K562 (cell line): ENCODE measurements around the gene MTG1. TPM values are rescaled to one million over a fixed set of nuclear protein-coding genes. Genes with fewer than 3 reads are reported as not detected.

ENCODE experiments used
- ATAC-seq: fragments of 200-7000 bp; cut with Tn5 transposase; 3 replicates; pipeline ENCODE4 v1.9.1; 2020; ENCODE audit warnings: moderate library complexity
- BruUV-seq: library from RNA; stranded (reverse); fragments of 400-500 nt; replicated peaks from 2 replicates; lab custom pipeline; 2021; lab: Mats Ljungman, UMichigan
- CTCF ChIA-PET: fragments of 300-600 bp; formaldehyde crosslinking; extraction: SDS; loops from one replicate; lab custom pipeline; 2021; ENCODE audit warnings: low intra/inter-chr PET ratio; lab: Yijun Ruan, JAX
- POLR2A ChIA-PET: fragments of 300-600, 350-650 bp; sonication (Branson Sonifier 250); formaldehyde crosslinking; extraction: SDS; loops from one replicate; lab custom pipeline; 2021; ENCODE audit warnings: antibody characterized with exemption, inconsistent platforms; lab: Yijun Ruan, JAX
- DNase-seq, 4 experiments: peaks; one replicate each; pipeline versions ENCODE4 v3.0.0 to v3.0.0-alpha.2; 2011 to 2018; ENCODE audit warnings: low spot score in 3 of 4, mixed read lengths in 3 of 4; ENCODE audit errors: extremely low read depth in 1 of 4
- FAIRE-seq: peaks from 2 replicates; lab custom pipeline; 2011; peaks lifted over from hg19 to GRCh38; lab: Jason Lieb, UNC
- H2AFZ ChIP-seq: 2 replicates; pipeline ENCODE4 v1.6.0; 2011; ENCODE audit warnings: low read depth, low read length, control low read depth, inconsistent platforms
- H3K27ac ChIP-seq: fragments of 200-600 bp; 3 replicates; pipeline ENCODE4 v1.8.0; 2011; ENCODE audit warnings: low read depth, mild to moderate bottlenecking, control low read depth, inconsistent platforms, low read length, moderate library complexity, mixed read lengths; ENCODE audit errors: extremely low read depth
- H3K27me3 ChIP-seq, 2 experiments: fragments of 300-600 bp in 1 of 2; 2 replicates in 1 of 2; 3 replicates in 1 of 2; pipeline versions ENCODE4 v1.6.0 to v1.8.0; 2011; ENCODE audit warnings: inconsistent platforms in 2 of 2, low read length in 2 of 2, mild to moderate bottlenecking in 1 of 2, mixed read lengths in 1 of 2, moderate library complexity in 1 of 2; ENCODE audit not compliant: control insufficient read depth in 2 of 2, insufficient read depth in 2 of 2
- H3K36me3 ChIP-seq: fragments of 300-600 bp; 3 replicates; pipeline ENCODE4 v1.8.0; 2011; ENCODE audit warnings: mild to moderate bottlenecking, low read length, inconsistent platforms; ENCODE audit not compliant: control insufficient read depth, insufficient read depth
- H3K4me1 ChIP-seq, 2 experiments: fragments of 200-600 bp in 1 of 2; replicated peaks in 1 of 2; 2 replicates in 1 of 2; 3 replicates in 1 of 2; pipeline versions ENCODE4 v1.5.1 to v1.8.0; 2011; ENCODE audit warnings: inconsistent platforms in 2 of 2, low read length in 2 of 2, mild to moderate bottlenecking in 1 of 2, mixed read lengths in 1 of 2, moderate library complexity in 1 of 2; ENCODE audit not compliant: control insufficient read depth in 2 of 2, insufficient read depth in 2 of 2
- H3K4me2 ChIP-seq: 2 replicates; pipeline ENCODE4 v1.6.1; 2011; ENCODE audit warnings: low read length, control low read depth, inconsistent platforms, mixed read lengths; ENCODE audit not compliant: insufficient read depth
- H3K4me3 ChIP-seq: fragments of 200-600 bp; sonication (generic), shearing (Covaris generic); 2 replicates; pipeline ENCODE4 v1.5.1; 2016; ENCODE audit warnings: control low read depth, inconsistent platforms
- H3K79me2 ChIP-seq: fragments of 200-600 bp; 3 replicates; pipeline ENCODE4 v1.8.0; 2011; ENCODE audit warnings: low read length, inconsistent platforms; ENCODE audit not compliant: control insufficient read depth, insufficient read depth
- H3K9ac ChIP-seq, 2 experiments: 2 replicates each; pipeline versions ENCODE4 v1.6.0 to v1.6.1; 2011; ENCODE audit warnings: low read depth in 2 of 2, low read length in 2 of 2, control low read depth in 1 of 2, inconsistent platforms in 1 of 2, mild to moderate bottlenecking in 1 of 2, mixed read lengths in 1 of 2; ENCODE audit not compliant: insufficient read depth in 1 of 2
- H3K9me1 ChIP-seq: one replicate; pipeline ENCODE4 v1.6.0; 2011; ENCODE audit warnings: inconsistent platforms, mild to moderate bottlenecking, low read length, moderate library complexity; ENCODE audit not compliant: control insufficient read depth, insufficient read depth
- H3K9me3 ChIP-seq: replicated peaks from 2 replicates; pipeline ENCODE4 v1.5.1; 2011; ENCODE audit warnings: low read depth, low read length, inconsistent platforms; ENCODE audit not compliant: control insufficient read depth, insufficient read depth
- H4K20me1 ChIP-seq: replicated peaks from 2 replicates; pipeline ENCODE4 v1.6.1; 2011; ENCODE audit warnings: low read length, inconsistent platforms, mixed read lengths; ENCODE audit not compliant: control insufficient read depth, insufficient read depth
- BHLHE40 ChIP-seq: IDR thresholded peaks from 2 replicates; pipeline ENCODE4 v1.6.1; 2011; ENCODE audit warnings: low read length, improper control_type of control experiment
- CXXC5 ChIP-seq: fragments of 250-450 bp; sonication (Bioruptor Pico); IDR thresholded peaks from 2 replicates; pipeline ENCODE4 v1.8.0; 2022; ENCODE audit warnings: inconsistent platforms, mild to moderate bottlenecking, moderate library complexity
- FOS ChIP-seq: IDR thresholded peaks from 3 replicates; pipeline ENCODE4 v1.6.1; 2011; ENCODE audit not compliant: insufficient read length; ENCODE audit errors: extremely low read depth
- GABPA ChIP-seq: fragments of 200-800 bp; sonication (Bioruptor generic); conservative IDR thresholded peaks from 2 replicates; pipeline ENCODE4 v1.6.1; 2016; ENCODE audit warnings: low read depth, missing genetic modification characterization, missing compliant biosample characterization
- HNRNPH1 ChIP-seq: fragments of 200-400 bp; formaldehyde crosslinking; optimal IDR thresholded peaks from 2 replicates; pipeline ENCODE3; 2017; ENCODE audit warnings: low read depth, mild to moderate bottlenecking, low read length, moderate library complexity
- KDM5B ChIP-seq: fragments of 200-600 bp; sonication (generic); IDR thresholded peaks from 2 replicates; pipeline ENCODE4 v1.6.1; 2012; ENCODE audit warnings: low read depth, mild to moderate bottlenecking, moderate library complexity, low read length, control low read depth, inconsistent platforms; ENCODE audit not compliant: insufficient replicate concordance
- MBD2 ChIP-seq: sonication (generic); IDR thresholded peaks from 2 replicates; pipeline ENCODE4 v1.6.1; 2016; ENCODE audit warnings: low read depth, borderline replicate concordance
- POLR2B ChIP-seq: fragments of 450-650 bp; IDR thresholded peaks from 2 replicates; pipeline ENCODE4 v1.6.1; 2018; ENCODE audit warnings: low read depth; ENCODE audit not compliant: partially characterized antibody
- SFPQ ChIP-seq: fragments of 200-400 bp; formaldehyde crosslinking; IDR thresholded peaks from 2 replicates; pipeline ENCODE4 v1.6.1; 2017; ENCODE audit warnings: mild to moderate bottlenecking, low read depth, low read length, moderate library complexity
- TEAD2 ChIP-seq: fragments of 450-650 bp; IDR thresholded peaks from 2 replicates; pipeline ENCODE4 v1.6.1; 2016; ENCODE audit warnings: missing genetic modification characterization, control low read depth, missing compliant biosample characterization
- TOE1 ChIP-seq, 2 experiments: fragments of 450-650 bp in 1 of 2; sonication (generic) in 1 of 2; formaldehyde crosslinking in 1 of 2; IDR thresholded peaks; 2 replicates each; pipeline versions ENCODE4 v1.7.1 to v1.8.0; 2016 to 2022; ENCODE audit warnings: borderline replicate concordance in 2 of 2, mild to moderate bottlenecking in 2 of 2, antibody characterized with exemption in 1 of 2, inconsistent platforms in 1 of 2, low read depth in 1 of 2, missing genetic modification reagents in 1 of 2, moderate library complexity in 1 of 2
- ZMIZ1 ChIP-seq, 2 experiments: fragments of 150-350 bp in 1 of 2; IDR thresholded peaks; 2 replicates each; pipeline ENCODE4 v1.6.1; 2012 to 2016; ENCODE audit warnings: low read depth in 2 of 2, low read length in 2 of 2, mild to moderate bottlenecking in 1 of 2, moderate library complexity in 1 of 2
- ZNF311 ChIP-seq: fragments of 250-450 bp; sonication (Bioruptor Pico); IDR thresholded peaks from 2 replicates; pipeline ENCODE4 v1.4.0; 2020; ENCODE audit warnings: mild to moderate bottlenecking, moderate library complexity
- ZNF586 ChIP-seq: fragments of 450-650 bp; formaldehyde crosslinking; conservative IDR thresholded peaks from 2 replicates; pipeline ENCODE4 v1.4.0; 2020; ENCODE audit warnings: mild to moderate bottlenecking, moderate library complexity
- ZNF79 ChIP-seq: fragments of 250-450 bp; sonication (Bioruptor Pico); IDR thresholded peaks from 2 replicates; pipeline ENCODE4 v1.4.0; 2020; ENCODE audit warnings: low read depth, mild to moderate bottlenecking, moderate library complexity
- WGBS: fragments of 100-300 bp; shearing (Covaris generic); methylation state at CpG from one replicate; pipeline ENCODE4 v1.1.6; 2016; ENCODE audit warnings: low coverage, mixed read lengths; ENCODE audit not compliant: insufficient coverage; ENCODE audit errors: missing lambda C conversion rate; 5-methylcytosine and 5-hydroxymethylcytosine counted together
- in situ Hi-C: fragments of 300-500 bp; cut with MboI; formaldehyde crosslinking; loops from 4 replicates; pipeline ENCODE4 v1.15.0; 2018; ENCODE audit warnings: inconsistent platforms, mixed read lengths
- intact Hi-C: fragments of 100-400 bp; cut with micrococcal nuclease; formaldehyde crosslinking; loops from 2 replicates; pipeline ENCODE4 v1.14.2; 2022
- polyA plus RNA-seq, 8 experiments: library from polyadenylated mRNA; depleted of rRNA in 4 of 8; stranded (reverse) in 5 of 8; unstranded in 3 of 8; fragments of >200 nt; fragmentation: Nextera tagmentation in 2 of 8; fragmentation: Illumina TruSeq in 1 of 8; extraction: Ambion mirVana in 2 of 8; extraction: Trizol in 1 of 8; gene quantifications; 2 replicates each; pipeline versions ENCODE4 v1.2.1 to v1.2.3, GENCODE V29; 2011 to 2014; ENCODE audit warnings: inconsistent platforms in 1 of 8, missing spikeins in 1 of 8
- total RNA-seq, 7 experiments: library from RNA; depleted of rRNA in 6 of 7; stranded (reverse); fragments of >200 nt in 6 of 7; fragmentation: Illumina TruSeq in 2 of 7; extraction: Trizol in 2 of 7; gene quantifications; 2 replicates each; pipeline versions ENCODE4 v1.2.1 to v1.2.3, GENCODE V29; 2011 to 2021; ENCODE audit warnings: low replicate concordance in 1 of 7

The MTG1 gene
- total and polyA plus RNA-seq, 9 of the 15 experiments (the other 6 are each of a cell fraction or from before 2014, with no cell fraction given) = 2.8 to 28.2 (median 15.4) TPM

- intact Hi-C loops (no loop called here), in situ Hi-C loops (no loop called here)
- Histone ChIP-seq H3K9me1 (no peaks in the 10 kb centered on the region), H3K9ac (no peak overlapping the region), H3K79me2 (no peaks in the 10 kb centered on the region; the same call in 2 of the 3 replicates), H3K9me3 (no peaks in the 10 kb centered on the region), H3K27me3 (no peaks in the 10 kb centered on the region), H4K20me1 (no peaks in the 10 kb centered on the region), H3K4me3 (no peak overlapping the region), H3K4me1 (peaks cover 0 to 7% of the 10 kb centered on the region in 2 experiments; a peak in 2 of 5 replicates), H3K4me2 (no peak overlapping the region), H2AFZ (no peak overlapping the region), H3K36me3 (peaks cover 53% of the 10 kb centered on the region; the same call in 2 of the 3 replicates), H3K27ac (no peak overlapping the region)
- WGBS = 92% methylated on average over 2 of the region's 12 CpGs
- ChIA-PET POLR2A (interaction anchor here (1.2 kb wide), 1 partner anchor 13 kb away, joined by 6 read pairs; no protein-coding TSS in a partner anchor), CTCF (no interaction called here)
- ATAC-seq (no peak), DNase-seq (no peak), FAIRE-seq (no peak)
- BruUV-seq = no TSS peak
- TF ChIP-seq MBD2 (no peak), GABPA (tag) (no peak), KDM5B (no peak), ZNF586 (CRISPR knock-in tag) (no peak), TEAD2 (tag) (no peak), CXXC5 (CRISPR knock-in tag) (no peak), BHLHE40 (no peak), ZNF311 (CRISPR knock-in tag) (no peak), SFPQ (no peak), ZNF79 (CRISPR knock-in tag) (no peak), POLR2B (no peak), FOS (no peak), TOE1 (IDR thresholded peaks at IDR 0.05; ENCODE audit: borderline replicate concordance) (no peak), TOE1 (CRISPR knock-in tag; IDR thresholded peaks at IDR 0.05; ENCODE audit: borderline replicate concordance, low read depth) (no peak), HNRNPH1 (no peak), ZMIZ1 (IDR thresholded peaks at IDR 0.05; ENCODE audit: low read depth in 2 of 2, low read length in 2 of 2) (no peak)
Measured at GRCh38 chr10:133401500-133401899, 7.5 kb downstream of the MTG1 start.
